Suppressor macrophage (primary cell): ENCODE measurements around the gene AMTN.

Experiments
- DNase-seq, 4 experiments: peaks; one replicate each; pipeline ENCODE4 v3.0.0-alpha.2; 2020 to 2022

The AMTN gene

GRCh38 chr4:70564033-70564432 lies 45.7 kb downstream of the AMTN start:
- DNase-seq, result no peak

GRCh38 chr4:70570796-70571195 lies 52.4 kb downstream of the AMTN start:
- no peak for DNase-seq

GRCh38 chr4:70571772-70572171 lies 53.4 kb downstream of the AMTN start:
- DNase-seq, result no peak

- DNase-seq, result no peak
These were observed 57.6 kb downstream of the AMTN start for GRCh38 chr4:70575964-70576363.

GRCh38 chr4:70577220-70577927 lies 59.0 kb downstream of the AMTN start:
- no peak for DNase-seq

GRCh38 chr4:70581980-70582379 lies 63.6 kb downstream of the AMTN start:
- no peak for DNase-seq
